K562 (cell line): ENCODE data around the gene IFI30. TPM values are rescaled to one million over a fixed set of nuclear protein-coding genes. Genes with fewer than 3 reads are reported as not detected.

Experiments used
- PHF8 ChIP-seq: fragments of 200-600 bp; sonication (generic); IDR thresholded peaks from 2 replicates; pipeline ENCODE4 v1.6.1; 2012; ENCODE audit warnings: mixed run types, mild to moderate bottlenecking, inconsistent platforms, low read length, moderate library complexity, borderline replicate concordance
- USF1 ChIP-seq: sonication (generic); formaldehyde crosslinking; IDR thresholded peaks from 2 replicates; pipeline ENCODE4 v1.9.0; 2022; ENCODE audit warnings: mild to moderate bottlenecking, missing genetic modification reagents
- ZNF511 ChIP-seq: sonication (generic); formaldehyde crosslinking; IDR thresholded peaks from 2 replicates; pipeline ENCODE4 v1.8.0; 2022; ENCODE audit warnings: mild to moderate bottlenecking, missing genetic modification reagents
- ZNF512 ChIP-seq: IDR thresholded peaks from 2 replicates; pipeline ENCODE4 v1.6.1; 2016; ENCODE audit warnings: missing genetic modification characterization, missing compliant biosample characterization
- polyA plus RNA-seq, 8 experiments: library from polyadenylated mRNA; depleted of rRNA in 4 of 8; stranded (reverse) in 5 of 8; unstranded in 3 of 8; fragments of >200 nt; fragmentation: Nextera tagmentation in 2 of 8; fragmentation: Illumina TruSeq in 1 of 8; extraction: Ambion mirVana in 2 of 8; extraction: Trizol in 1 of 8; gene quantifications; 2 replicates each; pipeline versions ENCODE4 v1.2.1 to v1.2.3, GENCODE V29; 2011 to 2014; ENCODE audit warnings: inconsistent platforms in 1 of 8, missing spikeins in 1 of 8
- total RNA-seq, 7 experiments: library from RNA; depleted of rRNA in 6 of 7; stranded (reverse); fragments of >200 nt in 6 of 7; fragmentation: Illumina TruSeq in 2 of 7; extraction: Trizol in 2 of 7; gene quantifications; 2 replicates each; pipeline versions ENCODE4 v1.2.1 to v1.2.3, GENCODE V29; 2011 to 2021; ENCODE audit warnings: low replicate concordance in 1 of 7
- TF ChIP-seq, protein P1 (sequence below), 2 experiments: fragments of 450-650 bp in 1 of 2; sonication (generic) in 1 of 2; formaldehyde crosslinking in 1 of 2; IDR thresholded peaks; 2 replicates each; pipeline versions ENCODE4 v1.7.1 to v1.9.0; 2016 to 2022; ENCODE audit warnings: inconsistent platforms in 1 of 2, mild to moderate bottlenecking in 1 of 2, missing genetic modification reagents in 1 of 2
- TF ChIP-seq, protein P2 (sequence below), 2 experiments: fragments of 150-350 bp in 1 of 2; IDR thresholded peaks; 2 replicates each; pipeline ENCODE4 v1.6.1; 2012 to 2016; ENCODE audit warnings: low read depth in 2 of 2, low read length in 2 of 2, mild to moderate bottlenecking in 1 of 2, moderate library complexity in 1 of 2
- TF ChIP-seq, protein P3 (sequence below): sonication (generic); formaldehyde crosslinking; IDR thresholded peaks from 2 replicates; pipeline ENCODE4 v1.8.1; 2023; ENCODE audit warnings: mild to moderate bottlenecking, missing genetic modification reagents

IFI30 gene
- total and polyA plus RNA-seq, 9 of the 15 experiments (the other 6 are each of a cell fraction or from before 2014, with no cell fraction given), result 63.7 to 430 (median 109) TPM

GRCh38 chr19:18202778-18203407 is 29.3 kb downstream of the IFI30 start (continued):
- TF ChIP-seq, protein P1, sequence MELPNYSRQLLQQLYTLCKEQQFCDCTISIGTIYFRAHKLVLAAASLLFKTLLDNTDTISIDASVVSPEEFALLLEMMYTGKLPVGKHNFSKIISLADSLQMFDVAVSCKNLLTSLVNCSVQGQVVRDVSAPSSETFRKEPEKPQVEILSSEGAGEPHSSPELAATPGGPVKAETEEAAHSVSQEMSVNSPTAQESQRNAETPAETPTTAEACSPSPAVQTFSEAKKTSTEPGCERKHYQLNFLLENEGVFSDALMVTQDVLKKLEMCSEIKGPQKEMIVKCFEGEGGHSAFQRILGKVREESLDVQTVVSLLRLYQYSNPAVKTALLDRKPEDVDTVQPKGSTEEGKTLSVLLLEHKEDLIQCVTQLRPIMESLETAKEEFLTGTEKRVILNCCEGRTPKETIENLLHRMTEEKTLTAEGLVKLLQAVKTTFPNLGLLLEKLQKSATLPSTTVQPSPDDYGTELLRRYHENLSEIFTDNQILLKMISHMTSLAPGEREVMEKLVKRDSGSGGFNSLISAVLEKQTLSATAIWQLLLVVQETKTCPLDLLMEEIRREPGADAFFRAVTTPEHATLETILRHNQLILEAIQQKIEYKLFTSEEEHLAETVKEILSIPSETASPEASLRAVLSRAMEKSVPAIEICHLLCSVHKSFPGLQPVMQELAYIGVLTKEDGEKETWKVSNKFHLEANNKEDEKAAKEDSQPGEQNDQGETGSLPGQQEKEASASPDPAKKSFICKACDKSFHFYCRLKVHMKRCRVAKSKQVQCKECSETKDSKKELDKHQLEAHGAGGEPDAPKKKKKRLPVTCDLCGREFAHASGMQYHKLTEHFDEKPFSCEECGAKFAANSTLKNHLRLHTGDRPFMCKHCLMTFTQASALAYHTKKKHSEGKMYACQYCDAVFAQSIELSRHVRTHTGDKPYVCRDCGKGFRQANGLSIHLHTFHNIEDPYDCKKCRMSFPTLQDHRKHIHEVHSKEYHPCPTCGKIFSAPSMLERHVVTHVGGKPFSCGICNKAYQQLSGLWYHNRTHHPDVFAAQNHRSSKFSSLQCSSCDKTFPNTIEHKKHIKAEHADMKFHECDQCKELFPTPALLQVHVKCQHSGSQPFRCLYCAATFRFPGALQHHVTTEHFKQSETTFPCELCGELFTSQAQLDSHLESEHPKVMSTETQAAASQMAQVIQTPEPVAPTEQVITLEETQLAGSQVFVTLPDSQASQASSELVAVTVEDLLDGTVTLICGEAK (IDR thresholded peaks at IDR 0.05), result no peak
- TF ChIP-seq, protein P1 (CRISPR knock-in tag; IDR thresholded peaks at IDR 0.05), result 0 out of 2 replicates have a peak, but pooled peaks have one; percentile 38
- TF ChIP-seq PHF8 (no peak), ZNF511 (peak; percentile 79; the same call in 1 of the 2 replicates), ZNF512 (tag) (no peak), USF1 (CRISPR knock-in tag) (peak; percentile 87)
- TF ChIP-seq, protein P2, sequence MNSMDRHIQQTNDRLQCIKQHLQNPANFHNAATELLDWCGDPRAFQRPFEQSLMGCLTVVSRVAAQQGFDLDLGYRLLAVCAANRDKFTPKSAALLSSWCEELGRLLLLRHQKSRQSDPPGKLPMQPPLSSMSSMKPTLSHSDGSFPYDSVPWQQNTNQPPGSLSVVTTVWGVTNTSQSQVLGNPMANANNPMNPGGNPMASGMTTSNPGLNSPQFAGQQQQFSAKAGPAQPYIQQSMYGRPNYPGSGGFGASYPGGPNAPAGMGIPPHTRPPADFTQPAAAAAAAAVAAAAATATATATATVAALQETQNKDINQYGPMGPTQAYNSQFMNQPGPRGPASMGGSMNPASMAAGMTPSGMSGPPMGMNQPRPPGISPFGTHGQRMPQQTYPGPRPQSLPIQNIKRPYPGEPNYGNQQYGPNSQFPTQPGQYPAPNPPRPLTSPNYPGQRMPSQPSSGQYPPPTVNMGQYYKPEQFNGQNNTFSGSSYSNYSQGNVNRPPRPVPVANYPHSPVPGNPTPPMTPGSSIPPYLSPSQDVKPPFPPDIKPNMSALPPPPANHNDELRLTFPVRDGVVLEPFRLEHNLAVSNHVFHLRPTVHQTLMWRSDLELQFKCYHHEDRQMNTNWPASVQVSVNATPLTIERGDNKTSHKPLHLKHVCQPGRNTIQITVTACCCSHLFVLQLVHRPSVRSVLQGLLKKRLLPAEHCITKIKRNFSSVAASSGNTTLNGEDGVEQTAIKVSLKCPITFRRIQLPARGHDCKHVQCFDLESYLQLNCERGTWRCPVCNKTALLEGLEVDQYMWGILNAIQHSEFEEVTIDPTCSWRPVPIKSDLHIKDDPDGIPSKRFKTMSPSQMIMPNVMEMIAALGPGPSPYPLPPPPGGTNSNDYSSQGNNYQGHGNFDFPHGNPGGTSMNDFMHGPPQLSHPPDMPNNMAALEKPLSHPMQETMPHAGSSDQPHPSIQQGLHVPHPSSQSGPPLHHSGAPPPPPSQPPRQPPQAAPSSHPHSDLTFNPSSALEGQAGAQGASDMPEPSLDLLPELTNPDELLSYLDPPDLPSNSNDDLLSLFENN (IDR thresholded peaks at IDR 0.05; ENCODE audit: low read depth in 2 of 2, low read length in 2 of 2), result no peak
- TF ChIP-seq, protein P3, sequence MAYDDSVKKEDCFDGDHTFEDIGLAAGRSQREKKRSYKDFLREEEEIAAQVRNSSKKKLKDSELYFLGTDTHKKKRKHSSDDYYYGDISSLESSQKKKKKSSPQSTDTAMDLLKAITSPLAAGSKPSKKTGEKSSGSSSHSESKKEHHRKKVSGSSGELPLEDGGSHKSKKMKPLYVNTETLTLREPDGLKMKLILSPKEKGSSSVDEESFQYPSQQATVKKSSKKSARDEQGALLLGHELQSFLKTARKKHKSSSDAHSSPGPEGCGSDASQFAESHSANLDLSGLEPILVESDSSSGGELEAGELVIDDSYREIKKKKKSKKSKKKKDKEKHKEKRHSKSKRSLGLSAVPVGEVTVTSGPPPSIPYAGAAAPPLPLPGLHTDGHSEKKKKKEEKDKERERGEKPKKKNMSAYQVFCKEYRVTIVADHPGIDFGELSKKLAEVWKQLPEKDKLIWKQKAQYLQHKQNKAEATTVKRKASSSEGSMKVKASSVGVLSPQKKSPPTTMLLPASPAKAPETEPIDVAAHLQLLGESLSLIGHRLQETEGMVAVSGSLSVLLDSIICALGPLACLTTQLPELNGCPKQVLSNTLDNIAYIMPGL (CRISPR knock-in tag), result peak; percentile 46; the same call in 1 of the 2 replicates
